GM18907 (cell line): ENCODE data around the gene FILIP1.

ENCODE experiments used
- ATAC-seq: cut with Tn5 transposase; IDR thresholded peaks from one replicate; pipeline ENCODE4 v1.9.1; 2021; ENCODE audit warnings: mild to moderate bottlenecking, moderate library complexity; ENCODE audit not compliant: unreplicated experiment

Gene FILIP1

GRCh38 chr6:75302280-75302679 lies 191.3 kb downstream of the FILIP1 start:
- ATAC-seq = no peak

GRCh38 chr6:75301537-75301936 lies 192.1 kb downstream of the FILIP1 start:
- ATAC-seq = no peak

- no peak for ATAC-seq
Observed at GRCh38 chr6:75301088-75301487, 192.5 kb downstream of the FILIP1 start.

- ATAC-seq = no peak
Observed at GRCh38 chr6:75300531-75300855, 193.1 kb downstream of the FILIP1 start.

GRCh38 chr6:75299801-75300530 lies 193.6 kb downstream of the FILIP1 start:
- no peak for ATAC-seq

GRCh38 chr6:75296811-75297779 lies 196.5 kb downstream of the FILIP1 start:
- ATAC-seq = no peak

GRCh38 chr6:75292555-75292954 lies 201.0 kb downstream of the FILIP1 start:
- ATAC-seq = no peak

- ATAC-seq = no peak
Observed at GRCh38 chr6:75291744-75292143, 201.9 kb downstream of the FILIP1 start.

GRCh38 chr6:75291331-75291730 lies 202.3 kb downstream of the FILIP1 start:
- no peak for ATAC-seq

GRCh38 chr6:75290136-75290945 lies 203.3 kb downstream of the FILIP1 start:
- no peak for ATAC-seq

GRCh38 chr6:75288023-75288422 lies 205.6 kb downstream of the FILIP1 start:
- ATAC-seq = no peak

- no peak for ATAC-seq
Observed at GRCh38 chr6:75287424-75287823, 206.2 kb downstream of the FILIP1 start.

GRCh38 chr6:75286955-75287354 lies 206.6 kb downstream of the FILIP1 start:
- ATAC-seq = no peak

- ATAC-seq = peak; percentile 2
Observed at GRCh38 chr6:75285283-75285639, 208.3 kb downstream of the FILIP1 start.

- peak; percentile 91 for ATAC-seq
Observed at GRCh38 chr6:75284632-75285282, 208.8 kb downstream of the FILIP1 start, which contains the start of gene TMEM30A. TMEM30A (minus strand) TSS chr6:75284792; CDS start chr6:75284638, 154 bp downstream.

- peak; percentile 36 for ATAC-seq
Observed at GRCh38 chr6:75283907-75284631, 209.5 kb downstream of the FILIP1 start.

- ATAC-seq = no peak
Observed at GRCh38 chr6:75282706-75283105, 210.9 kb downstream of the FILIP1 start.

GRCh38 chr6:75281653-75282052 lies 211.9 kb downstream of the FILIP1 start:
- no peak for ATAC-seq

- ATAC-seq = no peak
Observed at GRCh38 chr6:75280131-75280855, 213.3 kb downstream of the FILIP1 start.
